A172 (cell line): ENCODE measurements around the gene PERM1. TPM values are rescaled to one million over a fixed set of nuclear protein-coding genes. Genes with fewer than 3 reads are reported as not detected.
"Not testable (repeated sequence)": the region's sequence is repeated elsewhere in the genome, so short reads cannot be mapped to it uniquely, and the experiment has no call there.

Experiments
- DNase-seq: peaks from one replicate; pipeline ENCODE4 v3.0.0-alpha.2; 2015; ENCODE audit warnings: low spot score
- total RNA-seq: library from RNA; depleted of rRNA; stranded (reverse); fragments of >200 nt; shearing (Covaris generic); gene quantifications from 2 replicates; pipeline ENCODE4 v1.2.3, GENCODE V29; 2014

Gene PERM1
- total RNA-seq, 1 experiment from 2014 or later = not detected

GRCh38 chr1:946811-947210 is 35.1 kb downstream of the PERM1 start:
- not testable (repeated sequence) for DNase-seq

GRCh38 chr1:945688-946556 is 36.0 kb downstream of the PERM1 start:
- no peak for DNase-seq

GRCh38 chr1:944341-945325 is 37.3 kb downstream of the PERM1 start:
- DNase-seq = no peak

GRCh38 chr1:943545-944340 is 38.1 kb downstream of the PERM1 start:
- DNase-seq = no peak

GRCh38 chr1:942864-943533 is 38.9 kb downstream of the PERM1 start:
- peak; percentile 72 for DNase-seq

- DNase-seq = no peak
These were observed 39.5 kb downstream of the PERM1 start for GRCh38 chr1:942411-942821.

GRCh38 chr1:941588-942383 is 40.1 kb downstream of the PERM1 start:
- DNase-seq = peak; percentile 62

GRCh38 chr1:941015-941587 is 40.8 kb downstream of the PERM1 start:
- DNase-seq = no peak

- peak; percentile 49 for DNase-seq
These were observed 41.5 kb downstream of the PERM1 start for GRCh38 chr1:940107-941014.

- no peak for DNase-seq
These were observed 42.3 kb downstream of the PERM1 start for GRCh38 chr1:939511-940106.

GRCh38 chr1:938711-939489 is 43.0 kb downstream of the PERM1 start:
- DNase-seq = no peak

GRCh38 chr1:938088-938683 is 43.7 kb downstream of the PERM1 start:
- DNase-seq = peak; percentile 79

- DNase-seq = no peak
These were observed 44.4 kb downstream of the PERM1 start for GRCh38 chr1:937521-937920.

- no peak for DNase-seq
These were observed 45.3 kb downstream of the PERM1 start for GRCh38 chr1:936348-937264.

- DNase-seq = no peak
These were observed 46.1 kb downstream of the PERM1 start for GRCh38 chr1:935751-936231.
